Neural progenitor cell (in vitro differentiated cells): Measurements from ENCODE around the gene ARHGAP4. TPM values are rescaled to one million over a fixed set of nuclear protein-coding genes. Genes with fewer than 3 reads are reported as not detected.

Source experiments
- DNase-seq: peaks from one replicate; pipeline ENCODE4 v3.0.0-alpha.2; 2016; ENCODE audit warnings: low spot score
- H2AFZ ChIP-seq: fragments of 200-600 bp; sonication (generic); replicated peaks from 2 replicates; pipeline ENCODE4 v1.6.1; 2016; ENCODE audit warnings: antibody characterized with exemption
- H3F3A ChIP-seq: fragments of 200-600 bp; sonication (generic); 2 replicates; pipeline ENCODE4 v1.6.1; 2016; ENCODE audit warnings: antibody characterized with exemption, low read depth
- H3K27ac ChIP-seq: fragments of 200-600 bp; sonication (generic); 2 replicates; pipeline ENCODE4 v1.5.1; 2016; ENCODE audit warnings: mild to moderate bottlenecking
- H3K27me3 ChIP-seq: fragments of 200-600 bp; sonication (generic); 2 replicates; pipeline ENCODE4 v1.6.1; 2016; ENCODE audit warnings: mild to moderate bottlenecking, moderate library complexity
- H3K36me3 ChIP-seq: fragments of 200-600 bp; sonication (generic); 2 replicates; pipeline ENCODE4 v1.5.1; 2016
- H3K4me1 ChIP-seq: fragments of 200-600 bp; sonication (generic); 2 replicates; pipeline ENCODE4 v1.6.1; 2016; ENCODE audit warnings: mixed run types
- H3K4me2 ChIP-seq: fragments of 200-600 bp; sonication (generic); 2 replicates; pipeline ENCODE4 v1.6.1; 2016
- H3K4me3 ChIP-seq: fragments of 200-600 bp; sonication (generic); 2 replicates; pipeline ENCODE4 v1.5.1; 2016
- H3K79me2 ChIP-seq: fragments of 200-600 bp; sonication (generic); 2 replicates; pipeline ENCODE4 v1.6.1; 2016; ENCODE audit warnings: low read depth
- H3K9ac ChIP-seq: fragments of 200-600 bp; sonication (generic); 2 replicates; pipeline ENCODE4 v1.6.1; 2016
- H3K9me3 ChIP-seq: fragments of 200-600 bp; sonication (generic); 2 replicates; pipeline ENCODE4 v1.5.1; 2016; ENCODE audit warnings: low read depth
- H4K20me1 ChIP-seq: fragments of 200-600 bp; sonication (generic); 2 replicates; pipeline ENCODE4 v1.6.1; 2016; ENCODE audit warnings: low read depth
- H3K27ac Mint-ChIP-seq: 3 replicates; pipeline ENCODE4 v1.8.0; 2021; ENCODE audit warnings: mixed read lengths
- H3K27me3 Mint-ChIP-seq: 2 replicates; pipeline ENCODE4 v1.8.0; 2022; ENCODE audit warnings: low read depth, mild to moderate bottlenecking, inconsistent platforms, moderate library complexity, mixed read lengths; ENCODE audit not compliant: insufficient read depth
- H3K36me3 Mint-ChIP-seq: 3 replicates; pipeline ENCODE4 v1.8.0; 2021; ENCODE audit warnings: mixed read lengths
- H3K4me1 Mint-ChIP-seq: 3 replicates; pipeline ENCODE4 v1.8.0; 2021; ENCODE audit warnings: mixed read lengths
- H3K4me3 Mint-ChIP-seq: 3 replicates; pipeline ENCODE4 v1.8.0; 2021; ENCODE audit warnings: mild to moderate bottlenecking, moderate library complexity, mixed read lengths
- H3K9me3 Mint-ChIP-seq: 3 replicates; pipeline ENCODE4 v1.8.0; 2020; ENCODE audit warnings: mixed read lengths
- CTCF ChIP-seq: fragments of 200-600 bp; sonication (generic); IDR thresholded peaks from 2 replicates; pipeline ENCODE4 v1.5.1; 2017; ENCODE audit warnings: antibody characterized with exemption, mild to moderate bottlenecking
- EZH2 ChIP-seq: fragments of 200-600 bp; sonication (generic); IDR thresholded peaks from 2 replicates; pipeline ENCODE4 v1.6.1; 2017; ENCODE audit warnings: antibody characterized with exemption, mild to moderate bottlenecking, moderate library complexity
- EZH2phosphoT487 ChIP-seq: fragments of 200-600 bp; sonication (generic); IDR thresholded peaks from 2 replicates; pipeline ENCODE4 v1.6.1; 2017; ENCODE audit warnings: antibody characterized with exemption
- total RNA-seq: library from RNA; depleted of rRNA; stranded (reverse); fragments of >200 nt; gene quantifications from 2 replicates; pipeline ENCODE4 v1.2.3, GENCODE V29; 2015; ENCODE audit warnings: low replicate concordance

The ARHGAP4 gene
- total RNA-seq, 1 donor from 2014 or later, result 5.1 TPM

GRCh38 chrX:153908219-153908860, 17.7 kb downstream of the ARHGAP4 start:
- Histone ChIP-seq H2AFZ (no peak overlapping the region), H3K79me2 (no peaks in the 10 kb centered on the region), H4K20me1 (no peaks in the 10 kb centered on the region), H3K4me2 (no peak overlapping the region), H3K4me1 (no peaks in the 10 kb centered on the region), H3K9me3 (no peaks in the 10 kb centered on the region), H3K27ac (no peak overlapping the region), H3K36me3 (no peaks in the 10 kb centered on the region), H3K27me3 (no peaks in the 10 kb centered on the region), H3K9ac (no peak overlapping the region), H3K4me3 (no peak overlapping the region), H3F3A (no peaks in the 10 kb centered on the region)
- H3K27me3 Mint-ChIP-seq, result peaks cover 2% of the 10 kb centered on the region
- TF ChIP-seq CTCF, result no peak
- TF ChIP-seq EZH2phosphoT487, result no peak
- TF ChIP-seq EZH2, result no peak
- peak overlapping the region; percentile 50 for H3K4me3 Mint-ChIP-seq
- H3K4me1 Mint-ChIP-seq, result peaks cover 4% of the 10 kb centered on the region
- DNase-seq, result no peak
- H3K9me3 Mint-ChIP-seq, result peaks cover 16% of the 10 kb centered on the region
- H3K27ac Mint-ChIP-seq, result peak overlapping the region; percentile 37
- H3K36me3 Mint-ChIP-seq, result no peaks in the 10 kb centered on the region

- H3K36me3 Mint-ChIP-seq, result no peaks in the 10 kb centered on the region
- no peak overlapping the region for H3K27ac Mint-ChIP-seq
- H3K9ac ChIP-seq, result no peak overlapping the region
- peaks cover 7% of the 10 kb centered on the region for H3K4me1 Mint-ChIP-seq
- H3K9me3 ChIP-seq, result no peaks in the 10 kb centered on the region
- no peaks in the 10 kb centered on the region for H3F3A ChIP-seq
- H3K4me3 Mint-ChIP-seq, result no peak overlapping the region
- H3K27ac ChIP-seq, result no peak overlapping the region
- H2AFZ ChIP-seq, result no peak overlapping the region
- peaks cover 19% of the 10 kb centered on the region for H3K9me3 Mint-ChIP-seq
- no peaks in the 10 kb centered on the region for H4K20me1 ChIP-seq
- peaks cover 4% of the 10 kb centered on the region for H3K27me3 Mint-ChIP-seq
- no peak for TF ChIP-seq CTCF
- TF ChIP-seq EZH2phosphoT487, result no peak
- TF ChIP-seq EZH2, result no peak
- no peak overlapping the region for H3K4me2 ChIP-seq
- no peak for DNase-seq
- H3K79me2 ChIP-seq, result no peaks in the 10 kb centered on the region
- H3K27me3 ChIP-seq, result no peaks in the 10 kb centered on the region
- no peaks in the 10 kb centered on the region for H3K4me1 ChIP-seq
- no peaks in the 10 kb centered on the region for H3K36me3 ChIP-seq
- H3K4me3 ChIP-seq, result no peak overlapping the region
Measured at GRCh38 chrX:153907456-153907855, 18.6 kb downstream of the ARHGAP4 start.

- Histone ChIP-seq H3K4me3 (no peak overlapping the region), H3K36me3 (no peaks in the 10 kb centered on the region), H3K4me2 (no peak overlapping the region), H3K4me1 (no peaks in the 10 kb centered on the region), H2AFZ (no peak overlapping the region), H3K27me3 (no peaks in the 10 kb centered on the region), H4K20me1 (no peaks in the 10 kb centered on the region), H3K27ac (no peak overlapping the region), H3F3A (no peaks in the 10 kb centered on the region), H3K9ac (no peak overlapping the region), H3K79me2 (no peaks in the 10 kb centered on the region), H3K9me3 (no peaks in the 10 kb centered on the region)
- H3K36me3 Mint-ChIP-seq, result no peaks in the 10 kb centered on the region
- no peak for DNase-seq
- peaks cover 4% of the 10 kb centered on the region for H3K27me3 Mint-ChIP-seq
- TF ChIP-seq CTCF (no peak), EZH2phosphoT487 (no peak), EZH2 (no peak)
- peaks cover 16% of the 10 kb centered on the region for H3K9me3 Mint-ChIP-seq
- H3K4me1 Mint-ChIP-seq, result peaks cover 15% of the 10 kb centered on the region
- no peak overlapping the region for H3K4me3 Mint-ChIP-seq
- H3K27ac Mint-ChIP-seq, result no peak overlapping the region
Measured at GRCh38 chrX:153906126-153906917, 19.7 kb downstream of the ARHGAP4 start.
